ENCODE measurements around the gene TPSAB1. TPM values are rescaled to one million over a fixed set of nuclear protein-coding genes. Genes with fewer than 3 reads are reported as not detected.

TPSAB1 gene
- total RNA-seq, 1 experiment from 2014 or later: not detected

DNA sequence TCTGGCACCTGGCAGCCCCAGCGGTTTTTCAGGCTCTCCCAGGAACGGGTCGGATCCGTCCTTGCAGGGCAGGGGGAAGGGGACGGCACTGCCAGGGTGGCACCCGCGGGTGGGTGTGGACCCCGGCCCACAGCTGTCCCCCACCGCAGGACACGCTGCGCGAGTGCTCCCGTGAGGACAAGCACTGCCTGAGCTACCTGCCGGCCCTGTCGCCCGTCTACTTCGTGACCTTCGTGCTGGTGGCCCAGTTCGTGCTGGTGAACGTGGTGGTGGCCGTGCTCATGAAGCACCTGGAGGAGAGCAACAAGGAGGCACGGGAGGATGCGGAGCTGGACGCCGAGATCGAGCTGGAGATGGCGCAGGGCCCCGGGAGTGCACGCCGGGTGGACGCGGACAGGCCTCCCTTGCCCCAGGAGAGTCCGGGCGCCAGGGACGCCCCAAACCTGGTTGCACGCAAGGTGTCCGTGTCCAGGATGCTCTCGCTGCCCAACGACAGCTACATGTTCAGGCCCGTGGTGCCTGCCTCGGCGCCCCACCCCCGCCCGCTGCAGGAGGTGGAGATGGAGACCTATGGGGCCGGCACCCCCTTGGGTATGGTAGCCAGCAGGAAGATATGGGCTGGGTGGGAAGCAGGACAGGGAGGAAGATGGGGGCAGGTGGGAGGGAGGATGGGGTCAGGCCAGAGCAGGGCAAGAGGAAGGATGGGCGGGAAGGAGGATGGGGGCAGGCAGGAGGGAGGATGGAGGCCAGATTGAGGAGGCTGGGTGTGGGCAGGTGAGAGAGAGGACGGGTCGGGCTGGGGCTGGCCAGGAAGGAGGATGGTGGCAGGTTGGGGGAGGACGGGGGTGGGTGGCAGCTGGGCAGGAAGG, 22.2 kb upstream of the TPSAB1 start:
- intact Hi-C loops (cut with micrococcal nuclease; ENCODE audit: unreplicated experiment): no loop called here
- in situ Hi-C loops (cut with HindIII; ENCODE audit: low pct_unique_long_range_greater_than_20kb, low sequenced_read_pairs): no loop called here
- Histone ChIP-seq H3K9me3 (ENCODE audit: control insufficient read depth, insufficient read depth, low read depth, low read length) (no peaks in the 10 kb centered on the region), H3K4me1 (ENCODE audit: control insufficient read depth, insufficient read depth, low read length) (no peaks in the 10 kb centered on the region), H3K27ac (ENCODE audit: low read length) (no peak overlapping the region), H3K4me3 (ENCODE audit: low read depth in 2 of 2, low read length in 2 of 2) (no peak overlapping the region), H3K27me3 (ENCODE audit: control insufficient read depth, insufficient read depth, low read length) (no peaks in the 10 kb centered on the region), H3K36me3 (ENCODE audit: control insufficient read depth, insufficient read depth, low read length) (no peaks in the 10 kb centered on the region)
- ChIA-PET CTCF (no interaction called here), POLR2A (no interaction called here)
- ATAC-seq (no peak), DNase-seq (ENCODE audit: low read depth, low spot score) (no peak)
- no peak for TF ChIP-seq POLR2AphosphoS5 (IDR thresholded peaks at IDR 0.05; ENCODE audit: low read depth, low read length)
- TF ChIP-seq, protein P1, sequence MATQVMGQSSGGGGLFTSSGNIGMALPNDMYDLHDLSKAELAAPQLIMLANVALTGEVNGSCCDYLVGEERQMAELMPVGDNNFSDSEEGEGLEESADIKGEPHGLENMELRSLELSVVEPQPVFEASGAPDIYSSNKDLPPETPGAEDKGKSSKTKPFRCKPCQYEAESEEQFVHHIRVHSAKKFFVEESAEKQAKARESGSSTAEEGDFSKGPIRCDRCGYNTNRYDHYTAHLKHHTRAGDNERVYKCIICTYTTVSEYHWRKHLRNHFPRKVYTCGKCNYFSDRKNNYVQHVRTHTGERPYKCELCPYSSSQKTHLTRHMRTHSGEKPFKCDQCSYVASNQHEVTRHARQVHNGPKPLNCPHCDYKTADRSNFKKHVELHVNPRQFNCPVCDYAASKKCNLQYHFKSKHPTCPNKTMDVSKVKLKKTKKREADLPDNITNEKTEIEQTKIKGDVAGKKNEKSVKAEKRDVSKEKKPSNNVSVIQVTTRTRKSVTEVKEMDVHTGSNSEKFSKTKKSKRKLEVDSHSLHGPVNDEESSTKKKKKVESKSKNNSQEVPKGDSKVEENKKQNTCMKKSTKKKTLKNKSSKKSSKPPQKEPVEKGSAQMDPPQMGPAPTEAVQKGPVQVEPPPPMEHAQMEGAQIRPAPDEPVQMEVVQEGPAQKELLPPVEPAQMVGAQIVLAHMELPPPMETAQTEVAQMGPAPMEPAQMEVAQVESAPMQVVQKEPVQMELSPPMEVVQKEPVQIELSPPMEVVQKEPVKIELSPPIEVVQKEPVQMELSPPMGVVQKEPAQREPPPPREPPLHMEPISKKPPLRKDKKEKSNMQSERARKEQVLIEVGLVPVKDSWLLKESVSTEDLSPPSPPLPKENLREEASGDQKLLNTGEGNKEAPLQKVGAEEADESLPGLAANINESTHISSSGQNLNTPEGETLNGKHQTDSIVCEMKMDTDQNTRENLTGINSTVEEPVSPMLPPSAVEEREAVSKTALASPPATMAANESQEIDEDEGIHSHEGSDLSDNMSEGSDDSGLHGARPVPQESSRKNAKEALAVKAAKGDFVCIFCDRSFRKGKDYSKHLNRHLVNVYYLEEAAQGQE (IDR thresholded peaks at IDR 0.05; ENCODE audit: insufficient read depth in 1 of 2, low read depth in 2 of 2, low read length in 1 of 2): no peak
- no peak for TF ChIP-seq TCF7L2 (IDR thresholded peaks at IDR 0.05; ENCODE audit: low read depth, low read length)
- no peak for TF ChIP-seq SIN3A (IDR thresholded peaks at IDR 0.05; ENCODE audit: borderline replicate concordance, insufficient read depth, low read depth, low read length)
- TF ChIP-seq, protein P2, sequence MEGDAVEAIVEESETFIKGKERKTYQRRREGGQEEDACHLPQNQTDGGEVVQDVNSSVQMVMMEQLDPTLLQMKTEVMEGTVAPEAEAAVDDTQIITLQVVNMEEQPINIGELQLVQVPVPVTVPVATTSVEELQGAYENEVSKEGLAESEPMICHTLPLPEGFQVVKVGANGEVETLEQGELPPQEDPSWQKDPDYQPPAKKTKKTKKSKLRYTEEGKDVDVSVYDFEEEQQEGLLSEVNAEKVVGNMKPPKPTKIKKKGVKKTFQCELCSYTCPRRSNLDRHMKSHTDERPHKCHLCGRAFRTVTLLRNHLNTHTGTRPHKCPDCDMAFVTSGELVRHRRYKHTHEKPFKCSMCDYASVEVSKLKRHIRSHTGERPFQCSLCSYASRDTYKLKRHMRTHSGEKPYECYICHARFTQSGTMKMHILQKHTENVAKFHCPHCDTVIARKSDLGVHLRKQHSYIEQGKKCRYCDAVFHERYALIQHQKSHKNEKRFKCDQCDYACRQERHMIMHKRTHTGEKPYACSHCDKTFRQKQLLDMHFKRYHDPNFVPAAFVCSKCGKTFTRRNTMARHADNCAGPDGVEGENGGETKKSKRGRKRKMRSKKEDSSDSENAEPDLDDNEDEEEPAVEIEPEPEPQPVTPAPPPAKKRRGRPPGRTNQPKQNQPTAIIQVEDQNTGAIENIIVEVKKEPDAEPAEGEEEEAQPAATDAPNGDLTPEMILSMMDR (IDR thresholded peaks at IDR 0.05): no peak
- no TSS peak for BruUV-seq (replicated peaks)

DNA sequence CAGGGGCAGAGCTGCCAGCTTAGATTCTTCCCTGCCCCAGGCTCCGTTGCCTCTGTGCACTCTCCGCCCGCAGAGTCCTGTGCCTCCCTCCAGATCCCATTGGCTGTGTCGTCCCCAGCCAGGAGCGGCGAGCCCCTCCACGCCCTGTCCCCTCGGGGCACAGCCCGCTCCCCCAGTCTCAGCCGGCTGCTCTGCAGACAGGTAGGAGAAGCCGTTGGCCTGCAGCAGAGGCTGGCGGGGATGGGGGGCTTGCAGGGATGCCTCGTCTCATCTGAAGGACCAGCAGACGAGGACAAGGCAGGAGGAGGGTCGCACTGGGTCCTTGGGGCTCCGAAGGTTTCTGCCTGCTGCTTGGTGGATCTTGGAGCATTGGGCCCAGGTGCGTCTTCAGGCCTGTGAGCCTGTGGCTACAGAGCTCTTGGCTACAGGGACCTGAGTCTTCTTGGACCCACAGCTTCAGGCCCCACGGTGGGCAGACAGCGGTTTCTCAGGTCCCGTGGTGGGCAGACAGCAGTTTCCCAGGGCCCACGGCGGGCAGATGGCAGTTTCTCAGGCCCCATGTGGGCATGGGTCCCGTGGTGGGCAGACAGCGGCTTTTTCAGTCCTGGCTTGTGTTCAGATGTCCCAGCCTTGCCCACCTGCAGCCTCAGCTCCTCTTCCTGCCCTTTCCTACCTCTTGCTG, 21.4 kb upstream of the TPSAB1 start:
- ATAC-seq (no peak), DNase-seq (ENCODE audit: low read depth, low spot score) (no peak)
- in situ Hi-C loops (cut with HindIII; ENCODE audit: low pct_unique_long_range_greater_than_20kb, low sequenced_read_pairs): no loop called here
- intact Hi-C loops (cut with micrococcal nuclease; ENCODE audit: unreplicated experiment): no loop called here
- no peak overlapping the region for H3K4me3 ChIP-seq (ENCODE audit: low read depth in 2 of 2, low read length in 2 of 2)
- TF ChIP-seq SIN3A (IDR thresholded peaks at IDR 0.05; ENCODE audit: borderline replicate concordance, insufficient read depth, low read depth, low read length) (no peak), POLR2AphosphoS5 (IDR thresholded peaks at IDR 0.05; ENCODE audit: low read depth, low read length) (no peak), TCF7L2 (IDR thresholded peaks at IDR 0.05; ENCODE audit: low read depth, low read length) (no peak)
- TF ChIP-seq, protein P1 (IDR thresholded peaks at IDR 0.05; ENCODE audit: insufficient read depth in 1 of 2, low read depth in 2 of 2, low read length in 1 of 2): no peak
- TF ChIP-seq, protein P2 (IDR thresholded peaks at IDR 0.05): no peak
- H3K4me1 ChIP-seq (ENCODE audit: control insufficient read depth, insufficient read depth, low read length): no peaks in the 10 kb centered on the region; the same call in 1 of the 2 replicates
- ChIA-PET POLR2A (no interaction called here), CTCF (no interaction called here)
- no peaks in the 10 kb centered on the region for H3K36me3 ChIP-seq (ENCODE audit: control insufficient read depth, insufficient read depth, low read length)
- no peaks in the 10 kb centered on the region for H3K9me3 ChIP-seq (ENCODE audit: control insufficient read depth, insufficient read depth, low read depth, low read length)
- BruUV-seq (replicated peaks): no TSS peak
- H3K27me3 ChIP-seq (ENCODE audit: control insufficient read depth, insufficient read depth, low read length): no peaks in the 10 kb centered on the region
- no peak overlapping the region for H3K27ac ChIP-seq (ENCODE audit: low read length)
